ENCODE data around the gene SSRP1.

DNA sequence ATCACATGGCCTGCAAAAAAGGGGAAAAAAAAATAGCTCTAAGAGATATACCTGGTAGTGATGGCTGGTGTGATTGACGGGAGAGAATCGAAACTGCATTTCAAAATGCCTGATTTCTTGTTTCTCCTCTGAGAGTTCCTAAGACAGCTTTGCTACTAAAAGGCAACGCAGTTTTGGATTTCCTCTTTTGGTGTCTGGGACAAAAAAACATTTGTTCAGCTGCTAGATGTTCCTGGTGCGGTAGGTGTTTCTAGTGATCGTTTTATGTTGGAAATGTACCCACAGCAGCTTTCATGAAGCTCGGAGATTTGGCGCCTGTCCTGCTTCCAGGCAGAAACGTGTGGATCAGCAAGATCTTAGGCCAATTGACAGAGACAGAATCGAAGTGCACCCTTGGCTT is 20.6 kb upstream of the SSRP1 start:
- TF ChIP-seq, protein P1, sequence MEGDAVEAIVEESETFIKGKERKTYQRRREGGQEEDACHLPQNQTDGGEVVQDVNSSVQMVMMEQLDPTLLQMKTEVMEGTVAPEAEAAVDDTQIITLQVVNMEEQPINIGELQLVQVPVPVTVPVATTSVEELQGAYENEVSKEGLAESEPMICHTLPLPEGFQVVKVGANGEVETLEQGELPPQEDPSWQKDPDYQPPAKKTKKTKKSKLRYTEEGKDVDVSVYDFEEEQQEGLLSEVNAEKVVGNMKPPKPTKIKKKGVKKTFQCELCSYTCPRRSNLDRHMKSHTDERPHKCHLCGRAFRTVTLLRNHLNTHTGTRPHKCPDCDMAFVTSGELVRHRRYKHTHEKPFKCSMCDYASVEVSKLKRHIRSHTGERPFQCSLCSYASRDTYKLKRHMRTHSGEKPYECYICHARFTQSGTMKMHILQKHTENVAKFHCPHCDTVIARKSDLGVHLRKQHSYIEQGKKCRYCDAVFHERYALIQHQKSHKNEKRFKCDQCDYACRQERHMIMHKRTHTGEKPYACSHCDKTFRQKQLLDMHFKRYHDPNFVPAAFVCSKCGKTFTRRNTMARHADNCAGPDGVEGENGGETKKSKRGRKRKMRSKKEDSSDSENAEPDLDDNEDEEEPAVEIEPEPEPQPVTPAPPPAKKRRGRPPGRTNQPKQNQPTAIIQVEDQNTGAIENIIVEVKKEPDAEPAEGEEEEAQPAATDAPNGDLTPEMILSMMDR (conservative IDR thresholded peaks at IDR 0.05; ENCODE audit: low read depth, low read length) = no peak
- no peak for TF ChIP-seq EZH2 (IDR thresholded peaks at IDR 0.05; ENCODE audit: borderline replicate concordance, low read depth, low read length, poor library complexity, severe bottlenecking)

Data from A673 (cell line).